NK-92 (cell line): ENCODE results near the gene NBPF11.
"Not testable (repeated sequence)": the region's sequence is repeated elsewhere in the genome, so short reads cannot be mapped to it uniquely, and the experiment has no call there.

Experiments used
- DNase-seq: peaks from one replicate; lab custom pipeline; 2025; ENCODE audit not compliant: unreplicated experiment; lab: John Stamatoyannopoulos, UW

Gene NBPF11, protein sequence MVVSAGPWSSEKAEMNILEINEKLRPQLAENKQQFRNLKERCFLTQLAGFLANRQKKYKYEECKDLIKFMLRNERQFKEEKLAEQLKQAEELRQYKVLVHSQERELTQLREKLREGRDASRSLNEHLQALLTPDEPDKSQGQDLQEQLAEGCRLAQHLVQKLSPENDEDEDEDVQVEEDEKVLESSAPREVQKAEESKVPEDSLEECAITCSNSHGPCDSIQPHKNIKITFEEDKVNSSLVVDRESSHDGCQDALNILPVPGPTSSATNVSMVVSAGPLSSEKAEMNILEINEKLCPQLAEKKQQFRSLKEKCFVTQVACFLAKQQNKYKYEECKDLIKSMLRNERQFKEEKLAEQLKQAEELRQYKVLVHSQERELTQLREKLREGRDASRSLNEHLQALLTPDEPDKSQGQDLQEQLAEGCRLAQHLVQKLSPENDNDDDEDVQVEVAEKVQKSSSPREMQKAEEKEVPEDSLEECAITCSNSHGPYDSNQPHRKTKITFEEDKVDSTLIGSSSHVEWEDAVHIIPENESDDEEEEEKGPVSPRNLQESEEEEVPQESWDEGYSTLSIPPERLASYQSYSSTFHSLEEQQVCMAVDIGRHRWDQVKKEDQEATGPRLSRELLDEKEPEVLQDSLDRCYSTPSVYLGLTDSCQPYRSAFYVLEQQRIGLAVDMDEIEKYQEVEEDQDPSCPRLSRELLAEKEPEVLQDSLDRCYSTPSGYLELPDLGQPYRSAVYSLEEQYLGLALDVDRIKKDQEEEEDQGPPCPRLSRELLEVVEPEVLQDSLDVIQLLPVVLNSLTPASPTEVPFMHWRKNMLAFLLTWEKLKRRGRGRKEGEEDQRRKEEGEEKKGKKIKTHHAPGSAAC

DNA sequence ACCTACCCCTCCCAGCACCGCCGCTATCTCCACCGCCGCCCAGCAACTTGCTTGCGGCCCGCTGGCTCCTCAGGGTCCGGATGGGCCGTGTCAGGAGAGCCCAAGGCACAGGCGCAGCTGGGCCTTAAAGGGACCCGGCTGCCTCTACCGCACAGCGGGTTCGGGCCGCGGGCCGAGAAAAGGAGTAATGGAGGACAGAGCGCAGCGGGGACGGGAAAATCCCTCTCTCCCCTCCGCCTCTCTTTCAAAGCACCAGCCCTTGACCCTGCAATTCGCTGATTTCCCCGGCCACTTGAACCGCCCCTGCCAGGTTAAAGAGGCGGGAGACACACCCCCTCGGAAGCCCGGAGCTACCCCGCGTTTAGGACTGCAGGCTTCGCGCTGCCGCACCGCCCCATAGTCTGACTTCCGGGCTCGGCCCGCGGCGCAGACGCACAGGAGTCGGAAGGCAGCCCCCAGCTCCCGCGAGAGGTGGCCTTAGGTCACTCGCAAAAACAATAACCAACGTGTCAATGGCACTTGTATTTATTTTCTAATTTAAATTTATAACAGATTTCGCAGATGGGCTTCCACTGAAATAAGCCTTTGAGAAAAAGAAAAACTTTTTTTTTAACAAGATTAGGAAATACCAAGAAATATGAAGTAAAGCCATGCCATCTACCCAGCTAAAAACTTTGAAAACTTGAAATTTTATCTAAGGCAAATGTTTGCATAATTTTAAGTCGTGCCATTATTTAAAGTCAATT, at the start of gene NBPF11:
Gene NBPF11, minus strand, starts transcription at position 371 of the 746 bp plus-strand sequence. CDS start 25,278 bp downstream, outside the sequence.
- not testable (repeated sequence) for DNase-seq

DNA sequence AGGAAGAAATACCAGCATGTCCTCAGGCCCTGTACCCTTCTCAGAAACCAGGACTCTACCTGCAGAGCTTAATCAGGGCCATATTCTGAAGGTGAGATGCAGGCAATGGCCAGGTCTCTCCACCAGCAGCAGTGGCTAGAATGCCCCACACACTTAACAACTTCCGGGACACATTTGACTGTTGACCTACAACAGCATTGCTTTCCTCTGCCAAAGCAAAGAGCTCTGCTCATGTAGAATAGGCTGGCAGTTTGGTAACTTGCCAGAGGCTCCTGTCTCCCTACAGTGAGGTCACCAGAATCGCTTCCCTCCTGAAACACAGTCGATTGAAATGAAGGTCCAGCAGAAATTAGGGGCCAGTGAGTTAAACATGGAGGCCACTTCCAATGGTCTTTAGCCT, 45.3 kb upstream of the NBPF11 start:
- DNase-seq, result not testable (repeated sequence)

DNA sequence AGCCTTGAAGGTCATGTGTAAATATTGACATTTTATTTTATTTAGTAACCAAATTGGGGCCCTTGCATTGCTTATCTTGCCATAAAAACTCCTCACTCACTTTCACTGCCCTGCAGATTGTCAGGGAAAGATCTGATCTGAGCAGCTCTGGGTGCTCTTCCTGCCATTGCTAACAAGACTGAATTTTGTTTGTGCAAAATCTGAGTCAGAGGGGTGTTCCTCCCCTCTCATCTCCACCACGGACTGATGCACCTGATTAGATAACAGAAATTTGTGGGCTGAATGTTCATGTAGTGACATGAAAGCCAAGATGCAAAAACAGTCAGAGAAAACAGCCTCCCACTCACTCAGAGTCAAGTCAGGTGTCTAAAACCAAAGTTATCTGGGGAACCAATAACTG, 44.9 kb upstream of the NBPF11 start:
- not testable (repeated sequence) for DNase-seq

DNA sequence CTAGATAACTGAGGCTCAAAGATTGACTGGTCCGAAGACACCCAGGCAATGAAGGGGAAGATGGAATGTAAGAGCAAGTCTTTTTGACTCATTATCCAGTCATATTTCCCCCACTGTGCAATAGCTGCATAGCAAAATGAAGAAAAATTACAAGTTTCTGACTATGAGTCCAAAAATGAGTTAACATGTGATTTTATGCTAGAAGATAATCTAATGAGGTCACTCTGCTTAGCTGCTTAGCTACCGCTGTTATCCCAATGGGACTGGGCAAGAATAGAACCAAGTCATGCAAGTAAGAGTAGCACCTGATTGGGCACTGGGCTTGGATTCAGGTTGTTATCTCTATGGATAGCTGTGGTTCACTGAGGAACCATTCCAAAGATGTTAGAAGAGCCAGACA, 43.0 kb upstream of the NBPF11 start:
- DNase-seq, result not testable (repeated sequence)

DNA sequence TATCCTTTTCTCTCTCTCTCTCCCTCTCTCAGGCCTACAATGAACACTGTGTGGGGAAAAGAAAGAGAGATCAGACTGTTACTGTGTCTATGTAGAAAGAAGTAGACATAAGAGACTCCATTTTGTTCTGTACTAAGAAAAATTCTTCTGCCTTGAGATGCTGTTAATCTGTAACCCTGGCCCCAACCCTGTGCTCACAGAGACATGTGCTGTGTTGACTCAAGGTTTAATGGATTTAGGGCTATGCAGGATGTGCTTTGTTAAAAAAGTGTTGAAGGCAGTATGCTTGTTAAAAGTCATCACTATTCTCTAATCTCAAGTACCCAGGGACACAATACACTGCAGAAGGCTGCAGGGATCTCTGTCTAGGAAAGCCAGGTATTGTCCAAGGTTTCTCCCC, 36.7 kb upstream of the NBPF11 start:
- not testable (repeated sequence) for DNase-seq

DNA sequence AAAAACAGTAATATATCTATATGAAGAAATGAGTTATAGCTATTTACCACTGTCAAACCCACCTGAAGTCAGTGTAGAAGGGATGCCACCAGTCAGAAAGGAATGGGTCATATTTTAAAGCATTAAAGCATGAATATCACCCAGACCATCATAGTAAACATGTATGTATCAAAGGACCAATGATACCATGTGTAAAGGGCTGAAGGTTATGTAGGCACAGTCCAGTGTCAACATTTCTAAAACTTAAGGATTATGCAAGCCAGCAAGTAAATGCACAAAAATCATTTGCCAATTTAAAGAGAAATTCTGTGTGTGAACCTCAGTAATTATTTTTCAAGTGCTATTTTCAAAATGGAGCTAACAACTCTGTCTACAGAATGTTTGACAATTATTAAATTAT, 26.6 kb upstream of the NBPF11 start:
- DNase-seq, result not testable (repeated sequence)

DNA sequence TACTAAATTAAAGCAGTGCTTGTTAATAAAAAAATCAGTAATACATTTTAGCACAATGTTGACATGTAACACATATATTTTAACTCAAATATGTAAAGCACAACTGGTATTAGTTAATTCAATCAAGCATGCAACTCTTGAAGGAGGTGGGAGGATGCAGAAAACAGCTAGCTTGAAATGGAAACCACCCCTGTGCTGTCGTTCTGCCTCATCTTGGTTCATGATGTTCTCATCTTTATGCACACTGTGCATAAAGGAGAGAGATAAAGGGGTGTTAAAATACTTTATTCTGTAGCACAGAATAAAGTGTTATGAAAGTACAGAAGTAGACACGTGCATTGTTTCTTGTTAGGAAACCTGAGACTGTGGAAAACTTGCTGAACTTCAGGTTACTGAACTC, 23.3 kb upstream of the NBPF11 start:
- DNase-seq, result not testable (repeated sequence)

DNA sequence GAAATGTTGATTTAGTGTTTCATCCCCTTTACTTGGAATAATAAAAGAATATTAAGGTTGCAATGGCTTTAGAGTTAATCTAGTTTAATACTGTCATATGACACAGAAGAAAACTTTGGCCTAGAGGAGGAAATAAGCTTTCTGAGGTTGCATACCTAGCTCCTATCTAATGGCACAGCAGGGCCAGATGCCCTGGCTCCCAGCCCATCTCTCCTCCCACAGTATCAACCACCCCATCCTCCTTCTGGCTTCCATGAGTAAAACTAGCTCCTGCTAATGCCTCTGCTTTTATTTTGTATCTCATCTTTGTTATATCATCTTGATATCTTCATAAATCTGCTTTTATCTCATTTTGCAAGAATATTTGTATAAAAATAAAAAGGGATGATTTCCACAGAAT, 19.9 kb upstream of the NBPF11 start:
- DNase-seq, result not testable (repeated sequence)

DNA sequence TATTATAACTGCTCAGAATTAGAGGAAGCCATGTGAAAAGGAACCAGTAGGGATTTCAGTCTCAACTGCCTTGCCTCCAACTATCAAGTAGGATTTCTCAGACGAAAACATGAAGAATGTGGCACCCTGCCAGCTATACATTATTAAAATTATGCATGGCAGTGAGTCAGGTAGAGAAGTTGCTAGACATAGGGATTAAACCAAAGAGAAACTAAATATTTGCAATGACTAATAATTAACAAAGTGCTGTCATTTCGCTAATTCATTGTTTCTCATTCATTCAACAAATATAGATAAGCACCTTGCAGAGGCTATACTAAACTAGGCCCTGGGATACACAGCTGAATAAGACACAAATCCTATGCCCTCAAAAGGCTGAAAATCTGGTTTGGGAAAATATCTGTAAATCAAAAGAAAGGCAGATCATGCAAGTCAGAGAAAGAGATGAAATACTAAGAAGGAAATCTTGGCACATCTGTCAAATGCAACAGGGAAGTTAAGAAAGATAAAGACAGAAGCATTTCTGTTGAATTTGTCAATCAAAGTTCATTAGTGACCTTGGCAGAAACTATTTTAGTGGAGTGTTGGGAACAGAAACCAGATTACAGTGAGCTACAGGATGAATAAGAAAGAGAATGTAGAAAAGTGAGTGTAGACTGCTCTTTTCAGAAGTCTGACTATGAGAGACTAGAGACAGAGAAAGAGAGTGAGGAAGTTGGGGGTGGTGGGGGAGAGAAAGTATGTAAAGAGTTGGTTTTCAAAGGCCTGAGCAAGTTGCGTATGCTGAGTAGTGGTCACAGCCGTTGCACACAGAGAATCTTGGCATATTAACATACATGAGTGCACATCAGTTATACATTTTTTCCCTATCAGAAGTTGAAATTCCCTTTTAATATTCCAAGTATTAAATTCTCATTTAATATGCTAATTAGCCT, 14.7 kb upstream of the NBPF11 start:
- DNase-seq, result no peak

DNA sequence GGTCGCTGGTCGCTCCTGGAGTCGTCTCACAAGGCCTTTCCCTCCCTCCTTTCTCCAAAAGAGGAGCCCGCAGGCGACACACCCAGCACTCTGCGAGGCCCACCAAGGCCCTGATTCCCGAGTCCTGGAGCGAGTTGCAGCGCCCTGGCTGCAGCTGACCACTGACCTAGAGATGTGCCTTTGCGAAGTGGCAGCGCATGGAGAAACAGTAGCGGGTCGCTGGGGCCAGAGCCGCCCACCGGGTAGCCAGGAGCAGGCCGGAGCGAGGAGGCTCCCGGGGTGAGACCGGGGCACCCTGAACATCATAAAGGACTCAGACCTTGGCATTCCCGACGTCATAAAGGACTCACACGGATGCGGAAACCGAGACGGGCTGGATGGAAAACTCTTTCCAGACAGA, 10.3 kb upstream of the NBPF11 start:
- DNase-seq, result no peak

DNA sequence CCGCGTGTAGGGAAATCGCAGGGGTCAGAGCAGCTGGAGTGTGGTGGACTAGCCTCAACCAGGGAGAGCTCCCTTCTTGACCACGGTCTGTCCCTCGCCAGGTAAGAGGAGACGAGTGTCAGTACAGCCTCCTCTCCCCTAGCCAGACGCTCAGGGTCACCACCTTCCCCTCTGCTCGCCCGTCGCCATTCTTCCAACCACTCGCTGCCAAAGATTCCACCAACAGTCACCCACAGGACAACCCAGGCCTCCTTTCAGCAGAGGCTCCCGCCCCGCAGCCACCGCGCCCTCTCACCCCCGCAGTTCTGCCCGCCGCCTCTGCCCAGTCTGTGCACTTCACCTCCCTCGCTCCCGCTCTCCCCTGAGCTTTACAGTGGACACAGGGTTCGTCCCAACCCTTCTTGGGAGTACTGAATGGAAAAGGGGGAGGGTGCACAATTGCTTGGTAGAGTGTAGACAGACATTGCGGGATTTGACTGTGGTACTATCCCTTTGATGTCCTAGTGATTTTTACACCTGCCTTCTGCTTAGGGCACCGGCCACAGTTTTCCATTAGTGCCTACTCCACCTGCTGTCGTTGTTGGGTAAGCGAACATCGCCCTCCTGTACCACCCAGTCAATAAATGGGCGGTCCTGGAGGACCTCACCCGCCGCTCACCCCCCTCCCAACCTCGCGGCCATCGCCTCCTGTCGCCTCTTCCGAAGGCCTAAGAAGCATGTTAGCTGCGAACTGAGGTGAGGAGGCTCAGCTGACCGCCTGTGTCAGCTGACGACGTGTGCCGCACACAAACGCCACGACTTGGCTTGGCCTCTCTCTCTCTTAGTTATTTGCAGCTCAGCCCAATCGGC, 9.2 kb upstream of the NBPF11 start:
- no peak for DNase-seq

DNA sequence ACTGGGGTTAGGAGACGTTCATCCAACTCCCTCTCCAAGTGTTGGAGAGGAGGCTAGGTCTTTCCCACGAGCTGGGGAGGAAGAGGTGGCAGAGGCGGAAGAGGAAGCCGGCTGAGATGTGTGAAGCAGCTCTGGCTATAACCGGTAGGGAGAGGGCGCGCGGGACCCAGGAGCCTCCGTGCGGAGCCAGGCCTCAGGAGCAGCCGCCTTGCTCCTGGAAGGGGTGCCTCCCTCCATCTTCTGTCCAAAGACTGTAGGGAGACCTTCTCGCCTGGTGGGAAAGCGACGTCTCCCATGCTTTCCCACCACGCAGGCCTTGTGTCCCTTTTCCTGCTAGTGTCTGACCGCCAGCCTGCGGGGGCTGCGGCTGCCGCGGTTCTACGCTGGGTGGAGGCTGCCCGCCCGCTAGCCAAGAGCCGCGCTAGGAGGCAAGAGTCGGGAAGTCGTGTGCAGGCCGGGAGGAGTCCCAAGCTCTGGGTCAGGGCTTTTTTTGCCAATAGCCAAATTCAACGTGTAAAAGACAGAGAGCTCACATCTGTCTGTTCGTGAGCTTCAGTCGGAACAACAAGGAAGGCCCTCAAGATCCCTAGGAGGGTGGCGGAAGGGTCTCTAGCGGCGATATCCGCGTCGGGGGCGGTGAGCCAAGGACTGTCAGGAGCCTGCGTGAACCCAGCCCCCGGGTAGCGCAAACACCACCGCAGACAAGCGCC, 8.4 kb upstream of the NBPF11 start:
- DNase-seq, result no peak

DNA sequence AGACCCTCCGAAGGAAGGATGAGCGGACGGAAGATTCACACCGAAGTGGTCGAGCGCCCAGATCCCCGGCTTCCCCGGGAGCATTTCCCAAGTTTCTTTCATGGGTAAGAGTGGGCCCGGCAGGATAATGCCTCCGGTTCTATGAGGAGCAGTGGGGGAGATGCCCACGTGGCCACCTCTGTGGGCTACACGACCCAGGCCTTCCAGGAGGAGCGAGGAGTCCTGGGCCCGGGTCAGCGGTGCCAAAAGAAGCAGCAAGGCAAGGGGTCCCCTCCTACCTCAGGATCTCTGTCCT, 7.9 kb upstream of the NBPF11 start:
- DNase-seq, result no peak

DNA sequence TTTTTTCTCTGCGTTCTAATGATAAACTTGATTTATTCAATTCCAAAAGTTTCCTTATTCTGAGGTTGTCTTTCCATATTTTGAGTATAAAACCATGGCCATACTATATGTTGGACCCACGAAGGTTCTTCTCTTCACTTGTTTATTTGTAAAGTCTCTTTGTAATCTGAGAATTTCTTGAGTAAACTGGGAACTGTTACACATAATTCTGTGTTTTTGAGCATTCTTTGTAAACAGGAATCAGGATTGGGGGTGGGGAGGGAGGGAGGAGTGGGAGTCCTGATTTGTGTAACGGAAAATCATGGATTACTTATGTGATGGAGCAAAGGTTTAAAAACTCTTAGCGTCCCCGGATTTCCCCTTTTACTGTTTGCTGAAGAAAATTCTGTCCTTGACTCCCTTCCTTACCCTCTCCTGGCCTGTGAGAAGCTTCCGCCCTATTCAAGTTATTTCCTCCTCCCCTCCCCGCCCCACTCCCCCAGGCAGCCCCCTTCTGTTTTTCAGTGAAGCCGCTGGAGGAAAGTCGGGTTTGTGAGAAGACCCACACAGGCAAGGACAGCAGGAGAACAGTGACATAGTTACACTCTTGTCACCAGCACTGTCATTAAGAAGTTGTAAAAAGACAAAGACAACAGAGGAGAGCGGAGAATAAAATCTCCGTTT, 6.4 kb upstream of the NBPF11 start:
- DNase-seq, result no peak

DNA sequence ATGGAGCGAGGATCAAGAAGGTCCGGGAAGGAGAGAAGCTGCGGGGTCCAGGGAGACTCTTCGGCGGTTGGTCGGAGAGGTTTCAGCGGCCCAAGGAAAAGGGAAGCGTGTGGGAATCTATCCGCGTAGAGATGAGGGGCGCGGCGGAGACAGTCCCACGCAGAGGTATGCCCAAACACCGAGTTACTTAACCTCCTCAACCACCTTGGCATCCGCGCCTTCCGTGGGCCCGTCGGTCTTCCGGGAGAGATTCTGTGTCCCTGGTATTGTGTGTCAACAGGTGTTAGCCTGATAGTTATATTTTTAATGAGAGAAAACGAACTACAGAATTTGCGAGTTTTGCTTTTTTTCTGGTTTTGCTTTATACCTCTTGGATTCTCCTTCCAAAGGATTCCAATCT, 5.7 kb upstream of the NBPF11 start:
- not testable (repeated sequence) for DNase-seq

DNA sequence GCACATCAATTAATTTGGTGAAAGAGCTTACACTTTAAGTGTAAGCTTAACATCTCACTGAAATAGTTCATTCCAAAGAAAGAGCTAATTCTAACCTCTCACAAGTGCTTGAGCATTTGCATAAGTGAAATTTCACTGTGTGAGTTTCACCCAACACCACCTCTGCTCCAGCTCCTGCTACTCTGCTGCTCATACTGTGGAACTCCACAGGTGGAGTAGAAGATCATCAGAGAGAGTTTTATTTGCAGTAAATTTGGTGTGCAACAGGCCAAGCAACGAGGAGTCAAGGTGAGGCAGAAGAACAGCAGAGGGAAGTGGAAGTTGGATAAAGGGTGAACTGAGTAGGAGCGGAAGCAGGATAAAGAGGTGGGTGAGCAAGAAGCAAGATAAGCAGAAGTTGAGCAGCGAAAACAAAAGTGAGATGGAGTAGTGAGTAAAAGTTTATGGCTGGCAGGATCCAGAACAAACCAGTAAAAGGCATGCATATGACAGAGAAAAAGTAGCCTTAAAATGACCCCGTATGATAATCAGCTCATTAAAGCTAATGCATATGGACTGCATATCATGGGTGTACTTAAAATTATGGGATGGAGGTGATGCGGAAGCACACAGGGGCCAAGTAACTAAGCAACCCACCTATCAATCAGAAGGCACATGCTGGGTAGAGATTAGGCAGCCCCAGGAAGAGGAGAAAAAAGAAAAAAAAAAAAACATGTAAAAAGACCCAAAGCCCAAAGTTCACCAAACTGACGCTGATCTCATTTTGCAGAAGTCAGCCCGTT, 3.6 kb upstream of the NBPF11 start:
- not testable (repeated sequence) for DNase-seq

DNA sequence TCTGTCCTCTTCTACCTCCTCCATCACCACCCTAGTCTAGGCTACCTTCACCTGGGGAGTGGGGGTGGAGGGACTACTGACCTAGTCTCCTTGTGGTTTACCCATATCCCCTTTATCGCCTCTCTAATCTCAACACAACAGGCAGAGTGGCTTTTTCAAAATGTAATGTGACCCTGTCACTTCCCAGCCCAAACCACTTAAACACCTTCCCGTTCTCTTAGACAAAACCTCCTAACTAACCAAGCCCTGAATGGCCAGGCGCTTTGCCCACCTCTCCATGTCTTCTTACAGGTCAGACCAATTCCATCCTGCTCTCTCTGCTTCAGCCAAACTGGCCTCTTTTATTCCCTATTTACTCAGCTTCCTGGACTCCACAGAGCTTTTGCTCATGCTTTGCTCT, 714 bp upstream of the NBPF11 start:
- not testable (repeated sequence) for DNase-seq
